MM.1S (cell line): ENCODE results near the gene TBC1D14.

Experiments used
- CTCF ChIP-seq: fragments of 300-600 bp; sonication (generic); IDR thresholded peaks from 2 replicates; pipeline ENCODE4 v1.5.1; 2016; ENCODE audit warnings: antibody characterized with exemption, low read length, mixed read lengths
- EZH2 ChIP-seq: fragments of 300-600 bp; sonication (generic); optimal IDR thresholded peaks from 2 replicates; pipeline ENCODE3; 2017; ENCODE audit warnings: low read depth, mild to moderate bottlenecking, antibody characterized with exemption, low read length, mixed read lengths

GRCh38 chr4:6989331-6989923 is 79.8 kb downstream of the TBC1D14 start:
- no peak for TF ChIP-seq CTCF
- TF ChIP-seq EZH2 = no peak
